Lower leg skin (tissue), 4 donors: ENCODE measurements around the gene ADAMTS17. TPM values are rescaled to one million over a fixed set of nuclear protein-coding genes. Genes with fewer than 3 reads are reported as not detected.
A peak's percentile ranks its signal among the peaks of the same experiment; 100 is the strongest.

Experiments
- DNase-seq, 2 donors: peaks; one replicate each; pipeline ENCODE4 v3.0.0-alpha.2; 2019; ENCODE audit warnings: low spot score in 2 of 2
- H3K4me3 ChIP-seq: fragments of 200-600 bp; sonication (generic); 2 replicates; pipeline ENCODE4 v1.5.1; 2017; ENCODE audit warnings: mild to moderate bottlenecking, low read depth; ENCODE audit not compliant: poor library complexity, severe bottlenecking
- POLR2A ChIP-seq, 2 donors: fragments of 450-650 bp; IDR thresholded peaks; one replicate each; pipeline ENCODE4 v1.6.1; 2016 to 2017; ENCODE audit warnings: antibody characterized with exemption in 2 of 2, mild to moderate bottlenecking in 1 of 2, moderate library complexity in 1 of 2
- WGBS, 2 donors: methylation state at CpG; one replicate each; pipeline ENCODE4 v1.1.5; 2018; 5-methylcytosine and 5-hydroxymethylcytosine counted together
- intact Hi-C: fragments of 100-400 bp; cut with DNase I; formaldehyde crosslinking; loops from one replicate; pipeline ENCODE4 v1.15.0; 2023; ENCODE audit warnings: low total_unique reads
- total RNA-seq, 4 donors: library from RNA; depleted of rRNA; stranded (reverse); fragments of >200 nt; gene quantifications; one replicate each; pipeline ENCODE4 v1.1.0, GENCODE V29; 2016
- TF ChIP-seq, protein P1 (sequence below), 3 donors: fragments of 450-650 bp; IDR thresholded peaks; one replicate each; pipeline ENCODE4 v1.5.1; 2016; ENCODE audit warnings: antibody characterized with exemption in 3 of 3, mild to moderate bottlenecking in 3 of 3, moderate library complexity in 2 of 3

The ADAMTS17 gene
- total RNA-seq, 4 donors from 2014 or later = 3.5 to 7.8 (median 3.9) TPM

DNA sequence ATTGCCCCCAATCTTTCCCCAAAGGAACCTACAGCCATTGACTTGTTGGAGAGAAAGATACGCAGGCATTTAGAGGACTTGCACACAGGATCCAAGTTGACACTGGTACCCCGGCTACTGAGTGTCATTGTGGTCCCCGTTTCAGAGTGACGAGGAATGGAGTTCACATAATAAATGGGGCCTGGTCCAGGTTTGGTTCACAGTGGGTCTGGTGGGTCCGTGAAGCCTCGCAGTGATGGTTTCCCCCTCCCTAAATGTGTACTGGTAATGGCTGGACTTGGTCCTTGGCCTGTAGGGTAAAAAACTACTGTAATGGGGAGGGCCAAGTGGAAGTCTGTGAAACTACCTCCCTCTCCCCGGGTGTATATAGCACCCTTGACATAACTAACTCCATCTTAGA lies 376.4 kb downstream of the ADAMTS17 start:
- peak in 1 of 2 donors; percentile 20 for DNase-seq
- no peak overlapping the region for H3K4me3 ChIP-seq
- 94% methylated on average over 7 of the region's 7 CpGs for WGBS, 2 donors
- intact Hi-C loops = no loop called here
- TF ChIP-seq, protein P1, sequence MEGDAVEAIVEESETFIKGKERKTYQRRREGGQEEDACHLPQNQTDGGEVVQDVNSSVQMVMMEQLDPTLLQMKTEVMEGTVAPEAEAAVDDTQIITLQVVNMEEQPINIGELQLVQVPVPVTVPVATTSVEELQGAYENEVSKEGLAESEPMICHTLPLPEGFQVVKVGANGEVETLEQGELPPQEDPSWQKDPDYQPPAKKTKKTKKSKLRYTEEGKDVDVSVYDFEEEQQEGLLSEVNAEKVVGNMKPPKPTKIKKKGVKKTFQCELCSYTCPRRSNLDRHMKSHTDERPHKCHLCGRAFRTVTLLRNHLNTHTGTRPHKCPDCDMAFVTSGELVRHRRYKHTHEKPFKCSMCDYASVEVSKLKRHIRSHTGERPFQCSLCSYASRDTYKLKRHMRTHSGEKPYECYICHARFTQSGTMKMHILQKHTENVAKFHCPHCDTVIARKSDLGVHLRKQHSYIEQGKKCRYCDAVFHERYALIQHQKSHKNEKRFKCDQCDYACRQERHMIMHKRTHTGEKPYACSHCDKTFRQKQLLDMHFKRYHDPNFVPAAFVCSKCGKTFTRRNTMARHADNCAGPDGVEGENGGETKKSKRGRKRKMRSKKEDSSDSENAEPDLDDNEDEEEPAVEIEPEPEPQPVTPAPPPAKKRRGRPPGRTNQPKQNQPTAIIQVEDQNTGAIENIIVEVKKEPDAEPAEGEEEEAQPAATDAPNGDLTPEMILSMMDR (IDR thresholded peaks at IDR 0.05) = no peak
- no peak for TF ChIP-seq POLR2A (IDR thresholded peaks at IDR 0.05)

DNA sequence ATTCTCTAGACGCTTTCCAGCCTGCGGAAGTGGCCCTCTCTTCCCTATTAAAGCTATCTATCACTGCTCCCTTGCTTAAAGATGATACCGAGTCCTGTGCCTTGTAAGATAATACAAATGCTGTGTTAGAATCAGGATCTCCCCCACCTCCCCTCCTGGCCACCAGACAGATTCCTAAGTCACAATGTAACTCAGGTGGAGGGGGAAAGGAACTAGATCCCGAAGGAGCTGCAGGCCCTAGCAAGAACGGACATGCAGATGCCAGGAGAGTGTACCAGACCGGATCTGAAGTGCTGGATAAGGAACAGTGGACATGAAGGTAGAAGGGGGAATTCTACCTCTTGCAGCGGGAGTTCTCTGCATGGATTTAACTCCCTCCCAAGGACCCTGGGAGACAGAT lies 377.8 kb downstream of the ADAMTS17 start:
- intact Hi-C loops = no loop called here
- no peak overlapping the region for H3K4me3 ChIP-seq
- DNase-seq = peak; percentile 9 to 54
- WGBS, 2 donors = 89 to 93% methylated on average over 7 of the region's 7 CpGs
- TF ChIP-seq POLR2A (IDR thresholded peaks at IDR 0.05) = no peak
- TF ChIP-seq, protein P1 (IDR thresholded peaks at IDR 0.05) = no peak

DNA sequence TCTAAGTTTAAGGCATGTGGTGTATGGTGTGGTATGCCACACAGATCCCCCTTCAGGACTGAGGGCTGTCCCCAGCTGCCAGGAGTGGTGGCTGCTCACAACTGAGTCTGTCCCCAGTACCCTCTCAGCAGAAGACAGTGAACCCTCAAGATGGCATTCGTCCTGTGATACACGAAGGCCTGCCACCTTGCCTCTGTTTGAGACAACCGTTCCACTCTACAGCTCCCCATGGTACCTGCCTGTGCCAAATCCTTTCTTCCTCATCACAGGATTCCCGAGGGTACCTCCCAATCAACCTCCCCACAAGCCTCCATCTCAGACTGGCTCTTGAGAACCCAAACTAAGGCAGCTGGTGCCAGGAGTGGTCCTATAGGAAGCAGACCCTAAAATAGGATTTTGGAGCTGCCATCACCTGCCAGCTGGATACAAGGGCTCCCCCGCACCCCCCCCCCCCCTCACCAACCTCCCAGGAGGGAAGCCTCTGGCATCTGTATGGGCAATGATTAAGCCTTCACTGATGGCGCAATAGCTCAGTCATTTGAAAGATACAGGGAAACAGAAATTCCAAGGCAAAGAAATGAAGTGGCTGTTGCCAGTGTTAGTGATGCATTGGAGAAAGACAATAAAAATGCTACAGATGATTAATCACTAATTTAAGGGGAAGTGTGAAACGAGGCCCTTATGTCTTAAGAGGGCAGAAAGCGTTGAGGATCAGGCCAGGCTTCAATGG lies 378.5 kb downstream of the ADAMTS17 start:
- TF ChIP-seq POLR2A (IDR thresholded peaks at IDR 0.05) = no peak
- TF ChIP-seq, protein P1 (IDR thresholded peaks at IDR 0.05) = no peak
- WGBS, 2 donors = 59 to 61% methylated on average over 8 of the region's 8 CpGs
- DNase-seq = peak; percentile 6 to 78
- H3K4me3 ChIP-seq = no peak overlapping the region
- intact Hi-C loops = no loop called here

DNA sequence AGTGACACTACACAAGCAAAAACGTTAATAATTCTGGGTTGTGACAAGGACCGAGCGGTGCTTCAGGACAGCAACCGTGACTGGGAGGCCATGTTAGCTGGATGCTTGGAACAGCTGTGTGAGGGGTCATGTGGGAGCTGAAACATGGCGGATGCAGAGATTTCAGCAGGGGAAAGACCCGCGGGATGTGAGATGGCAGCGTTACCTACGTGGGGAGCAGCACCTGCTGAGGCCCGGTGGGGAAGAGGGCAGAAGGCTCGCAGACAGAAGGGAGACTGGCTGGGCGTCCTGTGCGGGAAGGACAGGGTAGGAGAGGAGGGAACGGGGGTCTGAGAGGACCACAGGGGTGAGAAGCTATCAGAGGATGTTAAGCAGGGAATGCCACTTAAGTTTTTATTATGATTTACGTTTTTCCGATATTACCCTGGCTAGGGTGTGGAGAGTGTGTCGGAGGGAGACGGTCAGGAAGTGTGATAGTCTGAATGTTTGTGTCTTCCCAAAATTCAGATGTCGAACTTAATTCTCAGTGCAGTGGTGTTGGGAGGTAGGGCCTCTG lies 379.7 kb downstream of the ADAMTS17 start:
- peak; percentile 6 to 57 for DNase-seq
- no peak for TF ChIP-seq POLR2A (IDR thresholded peaks at IDR 0.05)
- TF ChIP-seq, protein P1 (IDR thresholded peaks at IDR 0.05) = no peak
- 92 to 95% methylated on average over 19 of the region's 19 CpGs for WGBS, 2 donors
- intact Hi-C loops = no loop called here
- no peak overlapping the region for H3K4me3 ChIP-seq

DNA sequence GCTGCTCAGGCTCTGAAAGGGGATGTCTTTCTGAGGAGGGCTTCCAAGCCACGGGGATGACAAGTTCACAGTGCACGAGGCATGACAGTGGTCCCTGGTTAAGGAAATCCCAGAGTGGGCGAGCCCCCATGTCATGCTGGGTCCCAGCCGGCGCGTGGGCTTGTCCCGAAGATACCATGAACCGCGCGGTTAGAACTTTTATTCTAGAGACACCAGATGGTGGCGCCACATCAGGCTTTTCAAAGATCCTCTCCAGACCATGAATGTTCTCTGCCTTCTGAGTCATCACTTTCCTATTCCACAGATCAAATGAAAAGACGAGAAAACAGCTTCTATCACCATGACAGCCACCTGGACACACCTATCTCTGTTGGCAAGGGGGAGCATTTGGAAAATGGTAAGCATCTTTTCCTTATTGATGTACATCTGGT lies 380.7 kb downstream of the ADAMTS17 start:
- 42 to 69% methylated on average over 12 of the region's 12 CpGs for WGBS, 2 donors
- DNase-seq = peak; percentile 16 to 85
- no peak overlapping the region for H3K4me3 ChIP-seq
- intact Hi-C loops = no loop called here
- TF ChIP-seq, protein P1 (IDR thresholded peaks at IDR 0.05) = no peak
- TF ChIP-seq POLR2A (IDR thresholded peaks at IDR 0.05) = no peak
